HG02610 (cell line): ENCODE measurements around the gene S100B.
"Not testable (repeated sequence)": the region's sequence is repeated elsewhere in the genome, so short reads cannot be mapped to it uniquely, and the experiment has no call there.

Experiments
- ATAC-seq: cut with Tn5 transposase; IDR thresholded peaks from one replicate; pipeline ENCODE4 v1.9.1; 2021; ENCODE audit warnings: mild to moderate bottlenecking, moderate library complexity; ENCODE audit not compliant: unreplicated experiment

The S100B gene

GRCh38 chr21:46604975-46605766 lies at the start of gene S100B:
Gene S100B (minus strand): TSS chr21:46605082. CDS start chr21:46602415, 2,667 bp downstream.
- ATAC-seq, result no peak

- no peak for ATAC-seq
Measured at GRCh38 chr21:46651121-46651520, 46.2 kb upstream of the S100B start.

- no peak for ATAC-seq
Measured at GRCh38 chr21:46650476-46651098, 45.7 kb upstream of the S100B start.

GRCh38 chr21:46649356-46649755 lies 44.5 kb upstream of the S100B start:
- no peak for ATAC-seq

- ATAC-seq, result no peak
Measured at GRCh38 chr21:46648539-46648938, 43.7 kb upstream of the S100B start.

- no peak for ATAC-seq
Measured at GRCh38 chr21:46646541-46647154, 41.8 kb upstream of the S100B start.

- no peak for ATAC-seq
Measured at GRCh38 chr21:46645840-46646239, 41.0 kb upstream of the S100B start.

- no peak for ATAC-seq
Measured at GRCh38 chr21:46643379-46644177, 38.7 kb upstream of the S100B start.

GRCh38 chr21:46641656-46642055 lies 36.8 kb upstream of the S100B start:
- no peak for ATAC-seq

- ATAC-seq, result no peak
Measured at GRCh38 chr21:46639489-46640386, 34.9 kb upstream of the S100B start.

- no peak for ATAC-seq
Measured at GRCh38 chr21:46637952-46638746, 33.3 kb upstream of the S100B start.

GRCh38 chr21:46636550-46637285 lies 31.8 kb upstream of the S100B start:
- ATAC-seq, result no peak

GRCh38 chr21:46636181-46636512 lies 31.3 kb upstream of the S100B start:
- ATAC-seq, result no peak

GRCh38 chr21:46635324-46636180 lies 30.7 kb upstream of the S100B start, which contains the start of gene PRMT2:
Gene PRMT2 (plus strand): TSS chr21:46635674. CDS start chr21:46636952, 1,278 bp downstream.
- peak; percentile 89 for ATAC-seq

- ATAC-seq, result peak; percentile 2
Measured at GRCh38 chr21:46634966-46635323, 30.1 kb upstream of the S100B start.

GRCh38 chr21:46634427-46634826 lies 29.5 kb upstream of the S100B start:
- no peak for ATAC-seq

GRCh38 chr21:46633566-46633965 lies 28.7 kb upstream of the S100B start:
- ATAC-seq, result no peak

GRCh38 chr21:46630915-46631314 lies 26.0 kb upstream of the S100B start:
- ATAC-seq, result not testable (repeated sequence)
